ENCODE measurements around the gene MAGEB5.

MAGEB5 gene

DNA sequence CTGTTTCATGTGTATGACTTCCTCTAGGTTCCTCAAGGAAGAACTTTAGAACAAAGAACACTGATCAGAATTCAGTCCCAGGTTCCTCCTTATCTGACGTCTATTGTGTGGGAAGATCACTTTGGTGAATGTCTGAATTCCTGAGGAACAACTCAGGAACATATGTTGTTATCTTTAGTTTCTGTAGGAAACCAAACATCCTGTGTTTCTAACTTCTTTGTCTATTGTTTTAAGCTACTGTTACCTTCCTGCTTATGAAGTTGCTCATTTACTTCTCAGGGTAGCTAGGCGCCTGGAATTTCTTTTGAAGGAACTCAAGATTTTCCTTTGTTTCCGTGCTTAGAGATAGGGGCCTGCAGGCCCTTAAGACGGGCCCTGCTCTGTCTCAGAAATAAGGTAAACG is 46.2 kb downstream of the MAGEB5 start:
- TF ChIP-seq, protein P1, sequence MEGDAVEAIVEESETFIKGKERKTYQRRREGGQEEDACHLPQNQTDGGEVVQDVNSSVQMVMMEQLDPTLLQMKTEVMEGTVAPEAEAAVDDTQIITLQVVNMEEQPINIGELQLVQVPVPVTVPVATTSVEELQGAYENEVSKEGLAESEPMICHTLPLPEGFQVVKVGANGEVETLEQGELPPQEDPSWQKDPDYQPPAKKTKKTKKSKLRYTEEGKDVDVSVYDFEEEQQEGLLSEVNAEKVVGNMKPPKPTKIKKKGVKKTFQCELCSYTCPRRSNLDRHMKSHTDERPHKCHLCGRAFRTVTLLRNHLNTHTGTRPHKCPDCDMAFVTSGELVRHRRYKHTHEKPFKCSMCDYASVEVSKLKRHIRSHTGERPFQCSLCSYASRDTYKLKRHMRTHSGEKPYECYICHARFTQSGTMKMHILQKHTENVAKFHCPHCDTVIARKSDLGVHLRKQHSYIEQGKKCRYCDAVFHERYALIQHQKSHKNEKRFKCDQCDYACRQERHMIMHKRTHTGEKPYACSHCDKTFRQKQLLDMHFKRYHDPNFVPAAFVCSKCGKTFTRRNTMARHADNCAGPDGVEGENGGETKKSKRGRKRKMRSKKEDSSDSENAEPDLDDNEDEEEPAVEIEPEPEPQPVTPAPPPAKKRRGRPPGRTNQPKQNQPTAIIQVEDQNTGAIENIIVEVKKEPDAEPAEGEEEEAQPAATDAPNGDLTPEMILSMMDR (IDR thresholded peaks at IDR 0.05): no peak

Measured in LNCAP (cell line).